ENCODE measurements around the gene GABRD. TPM values are rescaled to one million over a fixed set of nuclear protein-coding genes. Genes with fewer than 3 reads are reported as not detected.

The GABRD gene
- total and polyA plus RNA-seq, 4 donors = 0.41 to 6.8 (median 1.8) TPM

DNA sequence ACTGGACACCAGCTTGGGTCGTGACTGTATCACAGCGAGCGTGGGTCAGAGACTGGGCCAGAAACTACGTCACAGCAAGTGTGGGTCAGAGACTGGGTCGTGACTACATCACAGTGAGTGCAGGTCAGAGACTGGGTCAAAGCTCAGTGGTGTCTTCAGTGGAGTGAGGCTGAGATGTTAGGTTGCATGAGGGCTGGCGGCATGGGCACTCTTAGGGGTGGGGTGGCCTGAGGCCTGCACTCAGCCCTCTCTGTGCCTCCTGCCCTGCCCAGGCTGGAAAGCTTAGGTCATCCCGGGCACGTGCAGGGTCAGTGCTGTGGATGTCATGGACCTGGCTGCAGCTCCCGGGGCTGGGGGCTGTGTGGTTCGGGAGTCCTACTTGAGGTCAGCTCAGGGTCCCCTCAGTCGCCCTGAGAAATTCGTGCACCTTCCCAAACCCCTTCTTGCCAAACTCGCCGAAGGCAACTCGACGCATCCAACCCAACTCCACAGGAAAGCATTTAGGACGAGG, 34.5 kb upstream of the GABRD start:
- Histone ChIP-seq H3K4me3 (no peak overlapping the region), H3K9ac (ENCODE audit: insufficient read depth in 1 of 2, low read length in 2 of 2) (no peak overlapping the region), H3K4me1 (ENCODE audit: control insufficient read depth in 5 of 5, insufficient read depth in 5 of 5, low read length in 5 of 5) (peaks cover 0 to 8% (median 5%) of the 10 kb centered on the region in 5 donors), H3K27me3 (ENCODE audit: control insufficient read depth in 3 of 3, insufficient read depth in 3 of 3, low read length in 2 of 3) (no peaks in the 10 kb centered on the region), H3K27ac (ENCODE audit: low read depth in 1 of 2, low read length in 1 of 2) (no peak overlapping the region), H3K9me3 (ENCODE audit: control insufficient read depth in 4 of 4, insufficient read depth in 3 of 4, low read length in 3 of 4) (peaks cover 0 to 2% (median 0%) of the 10 kb centered on the region in 4 donors), H3K36me3 (ENCODE audit: control insufficient read depth in 4 of 4, insufficient read depth in 4 of 4, low read length in 4 of 4) (no peaks in the 10 kb centered on the region)
- 80 to 86% methylated on average over 17 of the region's 17 CpGs for WGBS, 2 donors
- ATAC-seq (ENCODE audit: insufficient read depth, low FRiP score) (no peak), DNase-seq (no peak)
- TF ChIP-seq, protein P1, sequence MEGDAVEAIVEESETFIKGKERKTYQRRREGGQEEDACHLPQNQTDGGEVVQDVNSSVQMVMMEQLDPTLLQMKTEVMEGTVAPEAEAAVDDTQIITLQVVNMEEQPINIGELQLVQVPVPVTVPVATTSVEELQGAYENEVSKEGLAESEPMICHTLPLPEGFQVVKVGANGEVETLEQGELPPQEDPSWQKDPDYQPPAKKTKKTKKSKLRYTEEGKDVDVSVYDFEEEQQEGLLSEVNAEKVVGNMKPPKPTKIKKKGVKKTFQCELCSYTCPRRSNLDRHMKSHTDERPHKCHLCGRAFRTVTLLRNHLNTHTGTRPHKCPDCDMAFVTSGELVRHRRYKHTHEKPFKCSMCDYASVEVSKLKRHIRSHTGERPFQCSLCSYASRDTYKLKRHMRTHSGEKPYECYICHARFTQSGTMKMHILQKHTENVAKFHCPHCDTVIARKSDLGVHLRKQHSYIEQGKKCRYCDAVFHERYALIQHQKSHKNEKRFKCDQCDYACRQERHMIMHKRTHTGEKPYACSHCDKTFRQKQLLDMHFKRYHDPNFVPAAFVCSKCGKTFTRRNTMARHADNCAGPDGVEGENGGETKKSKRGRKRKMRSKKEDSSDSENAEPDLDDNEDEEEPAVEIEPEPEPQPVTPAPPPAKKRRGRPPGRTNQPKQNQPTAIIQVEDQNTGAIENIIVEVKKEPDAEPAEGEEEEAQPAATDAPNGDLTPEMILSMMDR (IDR thresholded peaks at IDR 0.05; ENCODE audit: control extremely low read depth, extremely low read depth) = no peak

DNA sequence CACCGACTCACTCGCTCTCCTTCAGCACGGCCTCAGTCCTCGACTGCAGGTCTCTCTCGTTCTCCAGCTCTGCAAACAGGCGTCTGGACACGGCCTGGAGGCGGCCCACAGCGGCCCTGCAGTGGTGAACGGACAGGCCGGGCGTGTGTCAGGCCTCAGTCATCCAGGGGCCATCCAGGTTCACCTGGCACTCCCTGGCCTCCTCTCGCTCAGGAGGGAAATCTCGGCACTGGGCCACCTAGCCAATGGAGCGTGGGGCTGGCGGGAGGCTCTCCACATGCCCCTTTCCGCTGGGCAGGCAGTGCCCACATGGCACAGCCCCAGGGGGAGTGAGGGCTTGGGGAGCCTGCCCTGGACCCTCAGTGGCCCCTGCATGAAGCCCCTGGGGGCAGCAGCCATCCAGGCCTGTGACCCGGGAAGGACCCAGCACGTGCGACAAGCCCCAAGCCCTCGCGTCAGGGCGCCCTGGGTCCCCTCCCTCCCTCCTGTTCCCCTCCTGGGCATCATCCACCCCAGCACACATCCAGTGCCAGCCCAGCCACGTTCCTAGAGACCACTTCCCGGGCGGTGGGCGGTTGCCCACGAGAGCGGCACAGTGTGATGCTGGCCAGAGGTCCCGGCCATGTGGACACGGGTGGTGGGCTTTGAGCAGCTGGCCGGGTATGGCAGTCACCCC, 33.6 kb upstream of the GABRD start:
- TF ChIP-seq, protein P1 (IDR thresholded peaks at IDR 0.05; ENCODE audit: control extremely low read depth, extremely low read depth) = no peak
- DNase-seq (no peak), ATAC-seq (ENCODE audit: insufficient read depth, low FRiP score) (no peak)
- H3K36me3 ChIP-seq (ENCODE audit: control insufficient read depth in 4 of 4, insufficient read depth in 4 of 4, low read length in 4 of 4) = no peaks in the 10 kb centered on the region
- no peaks in the 10 kb centered on the region for H3K27me3 ChIP-seq (ENCODE audit: control insufficient read depth in 3 of 3, insufficient read depth in 3 of 3, low read length in 2 of 3)
- H3K9ac ChIP-seq (ENCODE audit: insufficient read depth in 1 of 2, low read length in 2 of 2) = no peak overlapping the region
- peaks cover 0 to 14% (median 6%) of the 10 kb centered on the region in 5 donors for H3K4me1 ChIP-seq (ENCODE audit: control insufficient read depth in 5 of 5, insufficient read depth in 5 of 5, low read length in 5 of 5)
- peaks cover 0 to 2% (median 0%) of the 10 kb centered on the region in 4 donors for H3K9me3 ChIP-seq (ENCODE audit: control insufficient read depth in 4 of 4, insufficient read depth in 3 of 4, low read length in 3 of 4)
- H3K27ac ChIP-seq (ENCODE audit: low read depth in 1 of 2, low read length in 1 of 2) = no peak overlapping the region
- H3K4me3 ChIP-seq = no peak overlapping the region
- 83 to 88% methylated on average over 26 to 32 of the region's 32 CpGs for WGBS, 2 donors

DNA sequence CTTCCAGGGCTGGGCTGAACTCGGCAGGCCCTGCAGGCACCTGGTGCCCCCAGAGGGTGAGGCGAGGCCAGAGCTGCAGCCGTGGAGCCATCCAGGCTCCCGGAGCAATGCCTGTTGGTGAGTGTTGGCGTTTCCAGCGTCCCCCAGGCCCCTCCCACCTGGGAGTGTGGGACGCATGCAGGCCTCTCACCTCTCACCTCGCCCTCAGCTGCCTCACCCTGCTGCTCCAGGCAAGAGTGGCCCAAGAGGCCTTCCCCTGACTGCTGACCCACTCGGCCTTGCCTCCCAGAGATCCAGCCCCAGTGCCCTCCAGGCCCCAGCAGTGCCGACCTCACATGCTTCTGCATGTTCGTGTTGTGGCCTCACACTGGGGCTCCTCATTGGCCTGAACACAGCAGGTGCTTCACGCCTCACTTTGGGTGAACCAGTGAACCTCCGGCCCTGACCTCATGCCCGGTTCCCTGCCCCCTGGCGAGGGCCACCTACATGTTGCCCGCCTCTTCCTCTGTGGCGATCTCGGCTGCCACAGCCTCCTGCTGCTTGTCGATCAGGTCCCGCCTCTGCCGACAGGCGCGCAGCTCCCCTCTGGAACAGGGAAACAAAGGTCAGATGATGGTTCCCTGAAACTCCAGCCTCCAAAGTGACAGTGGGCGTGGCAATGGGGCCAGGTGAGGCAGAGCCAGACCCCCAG, 32.5 kb upstream of the GABRD start:
- TF ChIP-seq, protein P1 (IDR thresholded peaks at IDR 0.05; ENCODE audit: control extremely low read depth, extremely low read depth) = no peak
- H3K9me3 ChIP-seq (ENCODE audit: control insufficient read depth in 4 of 4, insufficient read depth in 3 of 4, low read length in 3 of 4) = peaks cover 0 to 2% (median 0%) of the 10 kb centered on the region in 4 donors
- WGBS, 2 donors = 80 to 84% methylated on average over 22 to 24 of the region's 24 CpGs
- no peaks in the 10 kb centered on the region for H3K36me3 ChIP-seq (ENCODE audit: control insufficient read depth in 4 of 4, insufficient read depth in 4 of 4, low read length in 4 of 4)
- H3K4me1 ChIP-seq (ENCODE audit: control insufficient read depth in 5 of 5, insufficient read depth in 5 of 5, low read length in 5 of 5) = peaks cover 0 to 24% (median 6%) of the 10 kb centered on the region in 5 donors
- H3K4me3 ChIP-seq = no peak overlapping the region
- ATAC-seq (ENCODE audit: insufficient read depth, low FRiP score) (no peak), DNase-seq (no peak)
- H3K9ac ChIP-seq (ENCODE audit: insufficient read depth in 1 of 2, low read length in 2 of 2) = no peak overlapping the region
- no peaks in the 10 kb centered on the region for H3K27me3 ChIP-seq (ENCODE audit: control insufficient read depth in 3 of 3, insufficient read depth in 3 of 3, low read length in 2 of 3)
- no peak overlapping the region for H3K27ac ChIP-seq (ENCODE audit: low read depth in 1 of 2, low read length in 1 of 2)

All from lung (tissue), 12 donors.